ENCODE results near the gene TENM4. TPM values are rescaled to one million over a fixed set of nuclear protein-coding genes. Genes with fewer than 3 reads are reported as not detected.

TENM4 gene
- polyA plus RNA-seq, 3 donors = 0.31 to 1.7 TPM; not detected in 1

DNA sequence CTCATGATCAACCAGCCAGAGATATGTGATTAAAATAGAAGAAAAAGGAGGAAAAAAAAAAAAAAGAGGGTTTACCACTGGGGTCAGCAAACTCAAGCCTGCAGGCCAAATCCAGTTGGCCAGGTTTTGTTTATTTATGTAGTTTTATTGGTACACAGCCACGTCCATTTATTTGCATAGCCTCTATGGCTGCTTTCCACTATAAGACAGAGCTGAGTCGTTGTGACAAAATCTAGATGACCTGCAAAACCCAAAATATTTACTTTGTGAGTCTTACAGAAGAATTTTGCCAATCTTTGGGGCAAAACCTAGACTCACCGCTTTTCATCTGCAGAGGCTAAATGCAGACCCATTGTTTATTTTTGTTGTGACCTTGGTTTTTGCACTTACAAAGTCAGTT, 87.1 kb downstream of the TENM4 start:
- no peaks in the 10 kb centered on the region for H3K36me3 Mint-ChIP-seq
- no peaks in the 10 kb centered on the region for H3K4me1 Mint-ChIP-seq
- H3K4me2 ChIP-seq (replicated peaks; ENCODE audit: extremely low read depth, low read length, poor library complexity, severe bottlenecking) = no peak overlapping the region
- no peaks in the 10 kb centered on the region for H4K20me1 ChIP-seq (ENCODE audit: insufficient read depth, low read length)
- H3K4me3 ChIP-seq (replicated peaks in 1 of 3; ENCODE audit: low read depth in 2 of 3, low read length in 3 of 3) = no peak overlapping the region
- no peak overlapping the region for H3K27ac ChIP-seq (ENCODE audit: low read depth in 1 of 2, low read length in 2 of 2)
- DNase-seq = no peak
- peaks cover 1 to 6% (median 5%) of the 10 kb centered on the region in 3 donors for H3K27me3 Mint-ChIP-seq (ENCODE audit: low read depth in 3 of 3)
- peaks cover 0 to 2% (median 0%) of the 10 kb centered on the region in 7 donors for H3K9me3 Mint-ChIP-seq
- no peak overlapping the region for H2AFZ ChIP-seq (ENCODE audit: insufficient read depth, low read depth, low read length, poor library complexity, severe bottlenecking)
- no peak overlapping the region for H3K27ac Mint-ChIP-seq
- H3K36me3 ChIP-seq (replicated peaks in 1 of 2; ENCODE audit: control insufficient read depth in 1 of 2, insufficient read depth in 2 of 2, low read length in 2 of 2) = no peaks in the 10 kb centered on the region
- H3K4me1 ChIP-seq (ENCODE audit: control insufficient read depth in 1 of 2, insufficient read depth in 2 of 2, low read length in 2 of 2) = no peaks in the 10 kb centered on the region
- peaks cover 0 to 2% of the 10 kb centered on the region in 2 donors for H3K27me3 ChIP-seq (ENCODE audit: control insufficient read depth in 2 of 2, insufficient read depth in 2 of 2, low read length in 2 of 2)
- H3K9ac ChIP-seq (ENCODE audit: insufficient read depth, low read length, poor library complexity, severe bottlenecking) = no peak overlapping the region
- no peaks in the 10 kb centered on the region for H3K9me3 ChIP-seq (replicated peaks in 1 of 2; ENCODE audit: control insufficient read depth in 1 of 2, insufficient read depth in 1 of 2, low read length in 2 of 2)
- intact Hi-C loops (cut with micrococcal nuclease) = no loop called here
- 80% methylated on average over 2 of the region's 3 CpGs for WGBS (ENCODE audit: insufficient coverage)
- no peaks in the 10 kb centered on the region for H3K79me2 ChIP-seq (ENCODE audit: insufficient read depth, low read length)
- no peak overlapping the region for H3K4me3 Mint-ChIP-seq
- TF ChIP-seq, protein P1, sequence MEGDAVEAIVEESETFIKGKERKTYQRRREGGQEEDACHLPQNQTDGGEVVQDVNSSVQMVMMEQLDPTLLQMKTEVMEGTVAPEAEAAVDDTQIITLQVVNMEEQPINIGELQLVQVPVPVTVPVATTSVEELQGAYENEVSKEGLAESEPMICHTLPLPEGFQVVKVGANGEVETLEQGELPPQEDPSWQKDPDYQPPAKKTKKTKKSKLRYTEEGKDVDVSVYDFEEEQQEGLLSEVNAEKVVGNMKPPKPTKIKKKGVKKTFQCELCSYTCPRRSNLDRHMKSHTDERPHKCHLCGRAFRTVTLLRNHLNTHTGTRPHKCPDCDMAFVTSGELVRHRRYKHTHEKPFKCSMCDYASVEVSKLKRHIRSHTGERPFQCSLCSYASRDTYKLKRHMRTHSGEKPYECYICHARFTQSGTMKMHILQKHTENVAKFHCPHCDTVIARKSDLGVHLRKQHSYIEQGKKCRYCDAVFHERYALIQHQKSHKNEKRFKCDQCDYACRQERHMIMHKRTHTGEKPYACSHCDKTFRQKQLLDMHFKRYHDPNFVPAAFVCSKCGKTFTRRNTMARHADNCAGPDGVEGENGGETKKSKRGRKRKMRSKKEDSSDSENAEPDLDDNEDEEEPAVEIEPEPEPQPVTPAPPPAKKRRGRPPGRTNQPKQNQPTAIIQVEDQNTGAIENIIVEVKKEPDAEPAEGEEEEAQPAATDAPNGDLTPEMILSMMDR (IDR thresholded peaks at IDR 0.05) = no peak

DNA sequence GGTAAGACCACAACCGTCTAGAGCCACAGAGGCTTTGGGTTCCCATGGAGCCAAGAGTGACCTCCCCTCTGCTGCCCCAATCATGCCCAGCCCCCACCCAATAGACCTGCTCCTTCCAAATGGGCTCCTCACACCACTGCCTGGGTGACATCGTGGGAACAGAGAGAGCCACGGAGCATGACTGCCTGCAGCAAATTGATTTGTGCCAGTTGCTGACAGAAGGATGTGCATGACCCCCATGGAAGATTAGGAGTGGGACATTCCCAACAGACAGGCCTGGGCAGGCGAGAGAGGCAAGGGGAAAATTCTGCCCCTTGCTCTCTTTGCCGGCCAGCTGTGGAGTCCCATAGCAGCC, 88.5 kb downstream of the TENM4 start:
- Histone ChIP-seq H4K20me1 (ENCODE audit: insufficient read depth, low read length) (no peaks in the 10 kb centered on the region), H3K4me3 (replicated peaks in 1 of 3; ENCODE audit: low read depth in 2 of 3, low read length in 3 of 3) (no peak overlapping the region), H3K9ac (ENCODE audit: insufficient read depth, low read length, poor library complexity, severe bottlenecking) (no peak overlapping the region), H3K27ac (ENCODE audit: low read depth in 1 of 2, low read length in 2 of 2) (no peak overlapping the region), H2AFZ (ENCODE audit: insufficient read depth, low read depth, low read length, poor library complexity, severe bottlenecking) (no peak overlapping the region), H3K27me3 (ENCODE audit: control insufficient read depth in 2 of 2, insufficient read depth in 2 of 2, low read length in 2 of 2) (peaks cover 0 to 2% of the 10 kb centered on the region in 2 donors), H3K4me2 (replicated peaks; ENCODE audit: extremely low read depth, low read length, poor library complexity, severe bottlenecking) (no peak overlapping the region), H3K36me3 (replicated peaks in 1 of 2; ENCODE audit: control insufficient read depth in 1 of 2, insufficient read depth in 2 of 2, low read length in 2 of 2) (no peaks in the 10 kb centered on the region), H3K79me2 (ENCODE audit: insufficient read depth, low read length) (no peaks in the 10 kb centered on the region), H3K9me3 (replicated peaks in 1 of 2; ENCODE audit: control insufficient read depth in 1 of 2, insufficient read depth in 1 of 2, low read length in 2 of 2) (no peaks in the 10 kb centered on the region), H3K4me1 (ENCODE audit: control insufficient read depth in 1 of 2, insufficient read depth in 2 of 2, low read length in 2 of 2) (no peaks in the 10 kb centered on the region)
- H3K4me3 Mint-ChIP-seq = no peak overlapping the region
- H3K9me3 Mint-ChIP-seq = peaks cover 0 to 2% (median 0%) of the 10 kb centered on the region in 7 donors
- TF ChIP-seq, protein P1 (IDR thresholded peaks at IDR 0.05) = no peak
- no peaks in the 10 kb centered on the region for H3K4me1 Mint-ChIP-seq
- H3K36me3 Mint-ChIP-seq = no peaks in the 10 kb centered on the region
- intact Hi-C loops (cut with micrococcal nuclease) = no loop called here
- DNase-seq = no peak
- H3K27ac Mint-ChIP-seq = no peak overlapping the region
- peaks cover 1 to 5% (median 4%) of the 10 kb centered on the region in 3 donors for H3K27me3 Mint-ChIP-seq (ENCODE audit: low read depth in 3 of 3)
- WGBS (ENCODE audit: insufficient coverage) = 59% methylated on average over 3 of the region's 5 CpGs

Data from CD14-positive monocyte (primary cell).